ENCODE measurements around the gene CREB5. TPM values are rescaled to one million over a fixed set of nuclear protein-coding genes. Genes with fewer than 3 reads are reported as not detected.

The CREB5 gene
- total RNA-seq, 1 donor from 2014 or later, result 13.6 TPM

GRCh38 chr7:28800150-28800549 is 387.8 kb downstream of the CREB5 start:
- no peak for DNase-seq (ENCODE audit: low spot score in 2 of 2, unreplicated experiment in 2 of 2)
- TF ChIP-seq CTCF (IDR thresholded peaks at IDR 0.05; ENCODE audit: unreplicated experiment), result no peak
- Mint-ChIP-seq H3K36me3 (peaks cover 10% of the 10 kb centered on the region), H3K4me3 (no peak overlapping the region), H3K27me3 (ENCODE audit: low read depth) (no peaks in the 10 kb centered on the region), H3K9me3 (no peaks in the 10 kb centered on the region), H3K4me1 (peaks cover 18% of the 10 kb centered on the region), H3K27ac (no peak overlapping the region)

GRCh38 chr7:28802450-28802849 is 390.1 kb downstream of the CREB5 start:
- Mint-ChIP-seq H3K27ac (no peak overlapping the region), H3K9me3 (no peaks in the 10 kb centered on the region), H3K4me3 (no peak overlapping the region), H3K27me3 (ENCODE audit: low read depth) (no peaks in the 10 kb centered on the region), H3K4me1 (peaks cover 20% of the 10 kb centered on the region), H3K36me3 (peaks cover 14% of the 10 kb centered on the region)
- TF ChIP-seq CTCF (IDR thresholded peaks at IDR 0.05; ENCODE audit: unreplicated experiment), result no peak
- DNase-seq (ENCODE audit: low spot score in 2 of 2, unreplicated experiment in 2 of 2), result no peak

GRCh38 chr7:28804157-28804556 is 391.8 kb downstream of the CREB5 start:
- no peak for TF ChIP-seq CTCF (IDR thresholded peaks at IDR 0.05; ENCODE audit: unreplicated experiment)
- peaks cover 18% of the 10 kb centered on the region for H3K36me3 Mint-ChIP-seq
- peaks cover 10% of the 10 kb centered on the region for H3K4me1 Mint-ChIP-seq
- H3K27me3 Mint-ChIP-seq (ENCODE audit: low read depth), result no peaks in the 10 kb centered on the region
- H3K9me3 Mint-ChIP-seq, result no peaks in the 10 kb centered on the region
- DNase-seq (ENCODE audit: low spot score in 2 of 2, unreplicated experiment in 2 of 2), result no peak
- H3K27ac Mint-ChIP-seq, result no peak overlapping the region
- no peak overlapping the region for H3K4me3 Mint-ChIP-seq

GRCh38 chr7:28804990-28805389 is 392.7 kb downstream of the CREB5 start:
- H3K4me3 Mint-ChIP-seq, result no peak overlapping the region
- H3K9me3 Mint-ChIP-seq, result no peaks in the 10 kb centered on the region
- DNase-seq (ENCODE audit: low spot score in 2 of 2, unreplicated experiment in 2 of 2), result no peak
- H3K27me3 Mint-ChIP-seq (ENCODE audit: low read depth), result no peaks in the 10 kb centered on the region
- H3K36me3 Mint-ChIP-seq, result peaks cover 18% of the 10 kb centered on the region
- no peak for TF ChIP-seq CTCF (IDR thresholded peaks at IDR 0.05; ENCODE audit: unreplicated experiment)
- no peak overlapping the region for H3K27ac Mint-ChIP-seq
- peaks cover 3% of the 10 kb centered on the region for H3K4me1 Mint-ChIP-seq

GRCh38 chr7:28806841-28807240 is 394.5 kb downstream of the CREB5 start:
- H3K4me1 Mint-ChIP-seq, result peaks cover 3% of the 10 kb centered on the region
- H3K4me3 Mint-ChIP-seq, result no peak overlapping the region
- H3K36me3 Mint-ChIP-seq, result peaks cover 18% of the 10 kb centered on the region
- no peak for TF ChIP-seq CTCF (IDR thresholded peaks at IDR 0.05; ENCODE audit: unreplicated experiment)
- DNase-seq (ENCODE audit: low spot score in 2 of 2, unreplicated experiment in 2 of 2), result no peak
- no peaks in the 10 kb centered on the region for H3K9me3 Mint-ChIP-seq
- no peak overlapping the region for H3K27ac Mint-ChIP-seq
- H3K27me3 Mint-ChIP-seq (ENCODE audit: low read depth), result no peaks in the 10 kb centered on the region

- no peak overlapping the region for H3K27ac Mint-ChIP-seq
- peaks cover 3% of the 10 kb centered on the region for H3K4me1 Mint-ChIP-seq
- no peak for DNase-seq (ENCODE audit: low spot score in 2 of 2, unreplicated experiment in 2 of 2)
- peaks cover 18% of the 10 kb centered on the region for H3K36me3 Mint-ChIP-seq
- H3K9me3 Mint-ChIP-seq, result no peaks in the 10 kb centered on the region
- TF ChIP-seq CTCF (IDR thresholded peaks at IDR 0.05; ENCODE audit: unreplicated experiment), result no peak
- H3K27me3 Mint-ChIP-seq (ENCODE audit: low read depth), result no peaks in the 10 kb centered on the region
- no peak overlapping the region for H3K4me3 Mint-ChIP-seq
These were observed 395.2 kb downstream of the CREB5 start for GRCh38 chr7:28807396-28807994.

All from mesothelial cell of epicardium (in vitro differentiated cells).